ENCODE data around the gene MICAL2. TPM values are rescaled to one million over a fixed set of nuclear protein-coding genes. Genes with fewer than 3 reads are reported as not detected.
A peak's percentile ranks its signal among the peaks of the same experiment; 100 is the strongest.

MICAL2 gene
- total and polyA plus RNA-seq, 7 donors, result 6.8 to 45.7 (median 15.0) TPM

GRCh38 chr11:12266132-12266531, 155.7 kb downstream of the MICAL2 start:
- Histone ChIP-seq H3K36me3 (ENCODE audit: insufficient read depth in 1 of 2, low read depth in 1 of 2) (peaks cover 0 to 11% of the 10 kb centered on the region in 2 donors), H3K4me1 (no peaks in the 10 kb centered on the region), H3K27ac (no peak overlapping the region), H3K4me3 (no peak overlapping the region), H3K27me3 (ENCODE audit: insufficient read depth in 3 of 3, low read length in 2 of 3) (no peaks in the 10 kb centered on the region), H3K9me3 (no peaks in the 10 kb centered on the region)
- intact Hi-C loops (cut with DNase I), result loop anchor here in 1 of 2 donors (10.0 kb wide), 1 partner anchor 571 kb away; no protein-coding TSS in a partner anchor
- DNase-seq (no peak), ATAC-seq (no peak)
- WGBS, 3 donors, result 78 to 90% (median 81%) methylated on average over 1 of the region's 1 CpG
- TF ChIP-seq CTCF (IDR thresholded peaks at IDR 0.05), result no peak

- intact Hi-C loops (cut with DNase I), result loop anchor here in 1 of 2 donors (10.0 kb wide), 1 partner anchor 572 kb away; no protein-coding TSS in a partner anchor
- Histone ChIP-seq H3K4me1 (no peaks in the 10 kb centered on the region), H3K9me3 (no peaks in the 10 kb centered on the region), H3K36me3 (ENCODE audit: insufficient read depth in 1 of 2, low read depth in 1 of 2) (peaks cover 0 to 6% of the 10 kb centered on the region in 2 donors), H3K4me3 (no peak overlapping the region), H3K27me3 (ENCODE audit: insufficient read depth in 3 of 3, low read length in 2 of 3) (no peaks in the 10 kb centered on the region), H3K27ac (no peak overlapping the region)
- 91 to 96% (median 94%) methylated on average over 10 of the region's 10 CpGs for WGBS, 3 donors
- ATAC-seq (no peak), DNase-seq (no peak)
- no peak for TF ChIP-seq CTCF (IDR thresholded peaks at IDR 0.05)
These were observed 156.6 kb downstream of the MICAL2 start for GRCh38 chr11:12266943-12267342.

GRCh38 chr11:12267921-12268320, 157.5 kb downstream of the MICAL2 start:
- ATAC-seq (no peak), DNase-seq (no peak)
- intact Hi-C loops (cut with DNase I), result loop anchor here in 1 of 2 donors (10.0 kb wide), 1 partner anchor 573 kb away; no protein-coding TSS in a partner anchor
- Histone ChIP-seq H3K4me1 (no peaks in the 10 kb centered on the region), H3K9me3 (no peaks in the 10 kb centered on the region), H3K36me3 (ENCODE audit: insufficient read depth in 1 of 2, low read depth in 1 of 2) (peaks cover 0 to 6% of the 10 kb centered on the region in 2 donors), H3K4me3 (no peak overlapping the region), H3K27ac (no peak overlapping the region), H3K27me3 (ENCODE audit: insufficient read depth in 3 of 3, low read length in 2 of 3) (no peaks in the 10 kb centered on the region)
- TF ChIP-seq CTCF (IDR thresholded peaks at IDR 0.05), result no peak
- WGBS, 3 donors, result 86 to 96% (median 88%) methylated on average over 2 of the region's 2 CpGs

- Histone ChIP-seq H3K36me3 (ENCODE audit: insufficient read depth in 1 of 2, low read depth in 1 of 2) (no peaks in the 10 kb centered on the region), H3K4me1 (no peaks in the 10 kb centered on the region), H3K9me3 (no peaks in the 10 kb centered on the region), H3K4me3 (no peak overlapping the region), H3K27me3 (ENCODE audit: insufficient read depth in 3 of 3, low read length in 2 of 3) (no peaks in the 10 kb centered on the region), H3K27ac (no peak overlapping the region)
- no peak for TF ChIP-seq CTCF (IDR thresholded peaks at IDR 0.05)
- DNase-seq, result no peak
- peak in 2 of 4 donors; percentile 32 to 39 for ATAC-seq
- 28 to 45% (median 37%) methylated on average over 3 of the region's 3 CpGs for WGBS, 3 donors
- intact Hi-C loops (cut with DNase I), result loop anchor here in 1 of 2 donors (10.0 kb wide), 1 partner anchor 574 kb away; no protein-coding TSS in a partner anchor
These were observed 158.7 kb downstream of the MICAL2 start for GRCh38 chr11:12269104-12269441.

Data from psoas muscle (tissue), 8 donors.